Measurements from ENCODE around the gene DNAI4. TPM values are rescaled to one million over a fixed set of nuclear protein-coding genes. Genes with fewer than 3 reads are reported as not detected.
"Not testable (repeated sequence)": the region's sequence is repeated elsewhere in the genome, so short reads cannot be mapped to it uniquely, and the experiment has no call there.

DNAI4 gene
- total RNA-seq, 4 donors from 2014 or later = 6.2 to 26.5 (median 16.8) TPM

- WGBS, 2 donors (ENCODE audit: low coverage in 1 of 2) = 63 to 64% methylated on average over 3 of the region's 3 CpGs
- intact Hi-C loops (cut with DNase I; ENCODE audit: low total_unique reads) = no loop called here
- H3K4me3 ChIP-seq = no peak overlapping the region
- H3K27ac ChIP-seq = peak overlapping the region; percentile 94 to 96 (median 96)
- H3K36me3 ChIP-seq = no peaks in the 10 kb centered on the region
- in situ Hi-C loops (cut with MboI; ENCODE audit: low pct_ligation_motif_present in 1 of 4, low pct_unique_long_range_greater_than_20kb in 1 of 4, low sequenced_read_pairs in 3 of 4) = no loop called here
- H3K4me1 ChIP-seq = peaks cover 0 to 67% (median 41%) of the 10 kb centered on the region in 4 donors
- peak; percentile 42 for DNase-seq
- H3K9me3 ChIP-seq = no peaks in the 10 kb centered on the region
- H3K27me3 ChIP-seq = no peaks in the 10 kb centered on the region
- TF ChIP-seq, protein P1, sequence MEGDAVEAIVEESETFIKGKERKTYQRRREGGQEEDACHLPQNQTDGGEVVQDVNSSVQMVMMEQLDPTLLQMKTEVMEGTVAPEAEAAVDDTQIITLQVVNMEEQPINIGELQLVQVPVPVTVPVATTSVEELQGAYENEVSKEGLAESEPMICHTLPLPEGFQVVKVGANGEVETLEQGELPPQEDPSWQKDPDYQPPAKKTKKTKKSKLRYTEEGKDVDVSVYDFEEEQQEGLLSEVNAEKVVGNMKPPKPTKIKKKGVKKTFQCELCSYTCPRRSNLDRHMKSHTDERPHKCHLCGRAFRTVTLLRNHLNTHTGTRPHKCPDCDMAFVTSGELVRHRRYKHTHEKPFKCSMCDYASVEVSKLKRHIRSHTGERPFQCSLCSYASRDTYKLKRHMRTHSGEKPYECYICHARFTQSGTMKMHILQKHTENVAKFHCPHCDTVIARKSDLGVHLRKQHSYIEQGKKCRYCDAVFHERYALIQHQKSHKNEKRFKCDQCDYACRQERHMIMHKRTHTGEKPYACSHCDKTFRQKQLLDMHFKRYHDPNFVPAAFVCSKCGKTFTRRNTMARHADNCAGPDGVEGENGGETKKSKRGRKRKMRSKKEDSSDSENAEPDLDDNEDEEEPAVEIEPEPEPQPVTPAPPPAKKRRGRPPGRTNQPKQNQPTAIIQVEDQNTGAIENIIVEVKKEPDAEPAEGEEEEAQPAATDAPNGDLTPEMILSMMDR (IDR thresholded peaks at IDR 0.05) = no peak
- TF ChIP-seq EP300 (IDR thresholded peaks at IDR 0.05; ENCODE audit: low read depth) (no peak), POLR2A (IDR thresholded peaks at IDR 0.05) (no peak), POLR2AphosphoS5 (IDR thresholded peaks at IDR 0.05) (no peak)
These were observed 4.8 kb downstream of the DNAI4 start for GRCh38 chr1:66919828-66920227.

DNA sequence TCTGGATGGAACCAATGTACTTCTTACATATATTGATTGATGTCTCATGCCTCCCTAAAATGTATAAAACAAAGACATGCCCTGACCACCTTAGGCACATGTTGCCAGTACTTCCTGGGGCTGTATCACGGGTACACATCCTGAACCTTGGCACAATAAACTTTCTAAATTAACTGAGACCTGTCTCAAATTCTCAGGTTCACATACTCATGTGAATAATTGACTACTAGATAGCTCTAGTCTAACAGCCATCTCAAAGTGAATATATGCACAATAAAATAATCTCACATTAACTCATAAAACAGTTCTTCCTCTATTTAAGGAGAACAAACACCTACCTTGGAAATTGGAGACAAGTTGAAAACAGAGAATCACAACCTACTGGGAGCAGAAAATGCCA, 5.6 kb downstream of the DNAI4 start:
- Histone ChIP-seq H3K27me3 (no peaks in the 10 kb centered on the region), H3K4me3 (no peak overlapping the region), H3K36me3 (no peaks in the 10 kb centered on the region), H3K27ac (peak overlapping the region; percentile 94 to 96 (median 96)), H3K4me1 (peaks cover 0 to 67% (median 40%) of the 10 kb centered on the region in 4 donors), H3K9me3 (no peaks in the 10 kb centered on the region)
- peak; percentile 24 for DNase-seq
- 41 to 63% methylated on average over 1 of the region's 1 CpG for WGBS, 2 donors (ENCODE audit: low coverage in 1 of 2)
- in situ Hi-C loops (cut with MboI; ENCODE audit: low pct_ligation_motif_present in 1 of 4, low pct_unique_long_range_greater_than_20kb in 1 of 4, low sequenced_read_pairs in 3 of 4) (no loop called here), intact Hi-C loops (cut with DNase I; ENCODE audit: low total_unique reads) (no loop called here)
- TF ChIP-seq POLR2AphosphoS5 (IDR thresholded peaks at IDR 0.05) = peak in 1 of 3 donors; percentile 35
- TF ChIP-seq POLR2A (IDR thresholded peaks at IDR 0.05) = no peak

GRCh38 chr1:66917476-66917875, 7.2 kb downstream of the DNAI4 start:
- in situ Hi-C loops (cut with MboI; ENCODE audit: low pct_ligation_motif_present in 1 of 4, low pct_unique_long_range_greater_than_20kb in 1 of 4, low sequenced_read_pairs in 3 of 4) = no loop called here
- DNase-seq = no peak

GRCh38 chr1:66916320-66916719, 8.3 kb downstream of the DNAI4 start:
- in situ Hi-C loops (cut with MboI; ENCODE audit: low pct_ligation_motif_present in 1 of 4, low pct_unique_long_range_greater_than_20kb in 1 of 4, low sequenced_read_pairs in 3 of 4) = no loop called here
- Histone ChIP-seq H3K4me1 (peaks cover 0 to 43% (median 24%) of the 10 kb centered on the region in 4 donors), H3K4me3 (no peak overlapping the region), H3K36me3 (no peaks in the 10 kb centered on the region), H3K27ac (no peak overlapping the region), H3K9me3 (no peaks in the 10 kb centered on the region), H3K27me3 (no peaks in the 10 kb centered on the region)
- TF ChIP-seq POLR2A (IDR thresholded peaks at IDR 0.05) = no peak
- TF ChIP-seq, protein P1 (IDR thresholded peaks at IDR 0.05) = no peak
- TF ChIP-seq POLR2AphosphoS5 (IDR thresholded peaks at IDR 0.05) = no peak
- no peak for TF ChIP-seq EP300 (IDR thresholded peaks at IDR 0.05; ENCODE audit: low read depth)
- intact Hi-C loops (cut with DNase I; ENCODE audit: low total_unique reads) = no loop called here
- DNase-seq = no peak
- WGBS, 2 donors (ENCODE audit: low coverage in 1 of 2) = 14 to 44% methylated on average over 1 to 2 of the region's 2 CpGs

More at GRCh38 chr1:66917476-66917875, 7.2 kb downstream of the DNAI4 start:
- Histone ChIP-seq H3K4me3 (no peak overlapping the region), H3K9me3 (no peaks in the 10 kb centered on the region), H3K4me1 (peaks cover 0 to 51% (median 27%) of the 10 kb centered on the region in 4 donors), H3K27ac (peak overlapping the region in 3 of 4 donors; percentile 94 to 96 (median 95)), H3K27me3 (no peaks in the 10 kb centered on the region), H3K36me3 (no peaks in the 10 kb centered on the region)
- intact Hi-C loops (cut with DNase I; ENCODE audit: low total_unique reads) = no loop called here
- WGBS, 2 donors (ENCODE audit: low coverage in 1 of 2) = 91 to 100% methylated on average over 1 of the region's 1 CpG
- TF ChIP-seq POLR2A (IDR thresholded peaks at IDR 0.05) = no peak
- TF ChIP-seq, protein P1 (IDR thresholded peaks at IDR 0.05) = no peak
- TF ChIP-seq POLR2AphosphoS5 (IDR thresholded peaks at IDR 0.05) = no peak
- no peak for TF ChIP-seq EP300 (IDR thresholded peaks at IDR 0.05; ENCODE audit: low read depth)

GRCh38 chr1:66915203-66915602, 9.5 kb downstream of the DNAI4 start:
- intact Hi-C loops (cut with DNase I; ENCODE audit: low total_unique reads); DNase-seq; H3K36me3 ChIP-seq; H3K27ac ChIP-seq; H3K9me3 ChIP-seq; H3K4me3 ChIP-seq; H3K27me3 ChIP-seq; in situ Hi-C loops (cut with MboI; ENCODE audit: low pct_ligation_motif_present in 1 of 4, low pct_unique_long_range_greater_than_20kb in 1 of 4, low sequenced_read_pairs in 3 of 4): not testable (repeated sequence)
- 93 to 98% methylated on average over 1 of the region's 1 CpG for WGBS, 2 donors (ENCODE audit: low coverage in 1 of 2)
- peaks cover 0 to 32% (median 13%) of the 10 kb centered on the region in 4 donors for H3K4me1 ChIP-seq

Measured in transverse colon (tissue), 4 donors.